CD1c-positive myeloid dendritic cell (primary cell): ENCODE data around the gene CACNB3.
"Not testable (repeated sequence)": the region's sequence is repeated elsewhere in the genome, so short reads cannot be mapped to it uniquely, and the experiment has no call there.

ENCODE experiments used
- DNase-seq: peaks from one replicate; pipeline ENCODE4 v3.0.0-alpha.2; 2016; ENCODE audit errors: extremely low spot score

The CACNB3 gene

GRCh38 chr12:48854932-48855331 lies 36.6 kb downstream of the CACNB3 start:
- DNase-seq = not testable (repeated sequence)

- DNase-seq = no peak
These were observed 38.1 kb downstream of the CACNB3 start for GRCh38 chr12:48856379-48856778.

- no peak for DNase-seq
These were observed 39.1 kb downstream of the CACNB3 start for GRCh38 chr12:48857278-48857994.

- DNase-seq = no peak
These were observed 39.7 kb downstream of the CACNB3 start for GRCh38 chr12:48858043-48858442.

GRCh38 chr12:48859607-48860006 lies 41.3 kb downstream of the CACNB3 start:
- DNase-seq = no peak

- not testable (repeated sequence) for DNase-seq
These were observed 41.9 kb downstream of the CACNB3 start for GRCh38 chr12:48860236-48860635.

GRCh38 chr12:48861111-48861510 lies 42.8 kb downstream of the CACNB3 start:
- no peak for DNase-seq

- no peak for DNase-seq
These were observed 44.5 kb downstream of the CACNB3 start for GRCh38 chr12:48862760-48863159.

GRCh38 chr12:48863291-48863690 lies 45.0 kb downstream of the CACNB3 start:
- no peak for DNase-seq

GRCh38 chr12:48865281-48866051 lies 47.2 kb downstream of the CACNB3 start, which contains the start of gene RND1:
Gene RND1, minus strand, starts transcription at chr12:48865870. Its CDS starts 103 bp downstream, at chr12:48865767.
- DNase-seq = peak; percentile 91

- no peak for DNase-seq
These were observed 47.9 kb downstream of the CACNB3 start for GRCh38 chr12:48866052-48866711.

GRCh38 chr12:48868451-48868850 lies 50.2 kb downstream of the CACNB3 start:
- DNase-seq = no peak

- no peak for DNase-seq
These were observed 50.9 kb downstream of the CACNB3 start for GRCh38 chr12:48869191-48869590.

GRCh38 chr12:48873096-48873495 lies 54.8 kb downstream of the CACNB3 start:
- no peak for DNase-seq

- DNase-seq = not testable (repeated sequence)
These were observed 55.2 kb downstream of the CACNB3 start for GRCh38 chr12:48873534-48873933.

GRCh38 chr12:48875944-48876515 lies 57.7 kb downstream of the CACNB3 start:
- no peak for DNase-seq
